ENCODE results near the gene IGFL2. TPM values are rescaled to one million over a fixed set of nuclear protein-coding genes. Genes with fewer than 3 reads are reported as not detected.
"Not testable (repeated sequence)": the region's sequence is repeated elsewhere in the genome, so short reads cannot be mapped to it uniquely, and the experiment has no call there.

IGFL2 gene
- total RNA-seq, 2 donors from 2014 or later = 2.5 TPM; not detected in 1

DNA sequence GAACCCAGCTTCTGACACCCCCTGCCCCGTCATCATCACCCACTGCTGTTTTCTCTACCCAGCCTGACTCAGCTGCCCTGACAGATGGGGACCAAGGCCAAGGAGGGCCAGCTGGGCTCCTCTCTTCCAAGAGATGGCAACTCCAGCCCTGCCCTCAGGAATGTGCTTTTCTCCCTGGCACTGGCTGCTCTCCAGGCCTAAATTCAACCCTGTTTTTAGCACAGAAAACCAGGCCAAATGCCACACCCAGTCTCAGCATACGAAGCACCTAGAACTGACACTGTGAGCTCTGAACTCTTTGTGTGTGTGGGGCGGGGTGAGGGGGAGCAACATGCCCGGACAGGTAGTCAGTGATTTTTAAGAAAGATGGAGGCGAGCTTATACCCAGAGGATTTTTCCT lies 58.1 kb downstream of the IGFL2 start:
- no peak for DNase-seq
- no peaks in the 10 kb centered on the region for H3K36me3 ChIP-seq
- no peak overlapping the region for H3K4me3 ChIP-seq
- no peak overlapping the region for H3K27ac ChIP-seq
- no peaks in the 10 kb centered on the region for H3K27me3 ChIP-seq
- TF ChIP-seq, protein P1, sequence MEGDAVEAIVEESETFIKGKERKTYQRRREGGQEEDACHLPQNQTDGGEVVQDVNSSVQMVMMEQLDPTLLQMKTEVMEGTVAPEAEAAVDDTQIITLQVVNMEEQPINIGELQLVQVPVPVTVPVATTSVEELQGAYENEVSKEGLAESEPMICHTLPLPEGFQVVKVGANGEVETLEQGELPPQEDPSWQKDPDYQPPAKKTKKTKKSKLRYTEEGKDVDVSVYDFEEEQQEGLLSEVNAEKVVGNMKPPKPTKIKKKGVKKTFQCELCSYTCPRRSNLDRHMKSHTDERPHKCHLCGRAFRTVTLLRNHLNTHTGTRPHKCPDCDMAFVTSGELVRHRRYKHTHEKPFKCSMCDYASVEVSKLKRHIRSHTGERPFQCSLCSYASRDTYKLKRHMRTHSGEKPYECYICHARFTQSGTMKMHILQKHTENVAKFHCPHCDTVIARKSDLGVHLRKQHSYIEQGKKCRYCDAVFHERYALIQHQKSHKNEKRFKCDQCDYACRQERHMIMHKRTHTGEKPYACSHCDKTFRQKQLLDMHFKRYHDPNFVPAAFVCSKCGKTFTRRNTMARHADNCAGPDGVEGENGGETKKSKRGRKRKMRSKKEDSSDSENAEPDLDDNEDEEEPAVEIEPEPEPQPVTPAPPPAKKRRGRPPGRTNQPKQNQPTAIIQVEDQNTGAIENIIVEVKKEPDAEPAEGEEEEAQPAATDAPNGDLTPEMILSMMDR (IDR thresholded peaks at IDR 0.05) = no peak
- intact Hi-C loops (cut with DNase I) = no loop called here
- H3K9me3 ChIP-seq = no peaks in the 10 kb centered on the region
- no peak overlapping the region for H3K9ac ChIP-seq (ENCODE audit: low read depth in 2 of 2, low read length in 2 of 2)
- H3K4me1 ChIP-seq = no peaks in the 10 kb centered on the region

DNA sequence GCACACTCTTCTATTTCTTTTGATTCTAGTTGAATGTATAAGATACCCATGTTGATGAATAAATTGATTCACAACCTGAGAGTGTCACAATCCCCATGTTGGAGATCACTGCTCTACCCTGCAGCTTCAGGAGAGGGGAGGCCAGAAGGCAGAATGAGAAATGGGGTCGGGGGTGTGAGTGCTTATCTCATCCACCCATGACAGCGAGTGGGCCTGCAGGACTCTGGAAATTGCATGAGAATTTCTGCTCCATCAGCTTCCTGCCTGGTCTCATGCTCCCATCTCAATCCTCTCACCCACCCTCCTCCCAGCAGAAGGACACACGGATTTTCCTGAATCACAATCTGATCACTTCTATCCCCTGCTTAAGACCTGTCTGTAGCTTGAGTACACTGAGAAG lies 58.6 kb downstream of the IGFL2 start:
- Histone ChIP-seq H3K9me3 (no peaks in the 10 kb centered on the region), H3K4me3 (no peak overlapping the region), H3K36me3 (no peaks in the 10 kb centered on the region), H3K27ac (no peak overlapping the region), H3K4me1 (no peaks in the 10 kb centered on the region), H3K9ac (ENCODE audit: low read depth in 2 of 2, low read length in 2 of 2) (no peak overlapping the region), H3K27me3 (no peaks in the 10 kb centered on the region)
- TF ChIP-seq, protein P1 (IDR thresholded peaks at IDR 0.05) = no peak
- DNase-seq = no peak
- intact Hi-C loops (cut with DNase I) = no loop called here

DNA sequence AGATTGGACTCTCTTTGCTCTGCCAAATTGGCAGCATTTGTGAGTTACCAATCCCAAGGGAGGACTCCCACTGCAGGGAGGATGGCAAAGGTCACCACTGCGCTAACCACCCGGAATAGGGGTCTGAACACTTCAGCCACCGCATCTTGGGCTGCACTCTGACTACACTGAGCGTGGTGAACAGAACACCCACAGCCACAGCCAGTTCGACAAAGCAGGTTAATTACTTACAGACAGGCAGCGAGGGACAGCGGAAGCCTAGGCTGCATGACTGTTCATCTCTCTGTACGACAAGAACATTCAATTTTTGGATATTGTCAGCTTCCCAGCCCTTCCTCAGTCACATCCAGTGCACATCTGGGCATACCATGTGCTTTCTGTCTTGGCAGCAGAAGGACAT lies 59.8 kb downstream of the IGFL2 start:
- H3K4me1 ChIP-seq; H3K36me3 ChIP-seq; H3K4me3 ChIP-seq; H3K27me3 ChIP-seq; intact Hi-C loops (cut with DNase I); H3K9ac ChIP-seq (ENCODE audit: low read depth in 2 of 2, low read length in 2 of 2); DNase-seq; H3K9me3 ChIP-seq; H3K27ac ChIP-seq: not testable (repeated sequence)

DNA sequence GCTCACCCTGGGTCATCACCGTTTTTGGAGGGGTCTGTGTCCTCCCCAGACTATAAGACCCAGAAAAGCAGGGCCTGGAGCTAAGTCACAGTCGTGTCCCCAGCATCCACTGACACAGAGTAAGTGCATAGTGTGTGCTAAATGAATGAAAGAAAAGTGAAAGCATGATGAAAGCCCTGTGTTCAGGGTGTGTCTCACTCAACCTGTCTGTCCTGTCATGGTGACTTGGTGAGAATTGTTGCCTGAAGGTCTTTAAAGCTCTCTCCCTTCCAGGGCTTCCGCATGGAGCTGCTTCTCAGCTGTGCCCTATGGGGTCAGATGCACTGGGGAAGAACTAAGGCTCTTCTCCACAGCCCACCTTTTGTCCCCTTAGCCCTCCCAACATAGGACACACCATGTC lies 61.0 kb downstream of the IGFL2 start:
- Histone ChIP-seq H3K4me1 (no peaks in the 10 kb centered on the region), H3K27me3 (no peaks in the 10 kb centered on the region), H3K4me3 (no peak overlapping the region), H3K9me3 (no peaks in the 10 kb centered on the region), H3K36me3 (no peaks in the 10 kb centered on the region), H3K9ac (ENCODE audit: low read depth in 2 of 2, low read length in 2 of 2) (no peak overlapping the region), H3K27ac (no peak overlapping the region)
- intact Hi-C loops (cut with DNase I) = no loop called here
- no peak for DNase-seq
- TF ChIP-seq, protein P1 (IDR thresholded peaks at IDR 0.05) = no peak

DNA sequence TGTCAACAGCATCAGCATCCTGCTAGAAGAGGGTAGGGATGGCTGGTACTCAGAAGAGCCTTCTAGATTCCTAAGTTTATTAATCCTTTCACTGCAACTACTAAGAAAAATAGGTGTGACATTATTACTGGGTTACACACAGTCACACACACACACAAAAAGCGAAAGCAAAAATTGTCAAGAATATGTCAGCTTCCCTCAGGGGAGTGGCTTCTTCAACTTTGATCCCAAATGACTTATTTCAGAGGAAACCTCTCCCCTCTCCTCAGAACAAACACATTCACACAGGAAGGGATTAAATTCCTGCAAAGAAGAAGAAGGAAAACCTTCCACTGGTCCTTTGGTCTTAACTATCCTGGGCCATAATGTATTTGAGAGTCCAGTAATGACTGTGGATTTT lies 61.4 kb downstream of the IGFL2 start:
- H3K27me3 ChIP-seq = no peaks in the 10 kb centered on the region
- DNase-seq = no peak
- no peak overlapping the region for H3K4me3 ChIP-seq
- H3K9me3 ChIP-seq = no peaks in the 10 kb centered on the region
- TF ChIP-seq, protein P1 (IDR thresholded peaks at IDR 0.05) = no peak
- intact Hi-C loops (cut with DNase I) = no loop called here
- no peak overlapping the region for H3K9ac ChIP-seq (ENCODE audit: low read depth in 2 of 2, low read length in 2 of 2)
- no peaks in the 10 kb centered on the region for H3K36me3 ChIP-seq
- H3K4me1 ChIP-seq = no peaks in the 10 kb centered on the region
- no peak overlapping the region for H3K27ac ChIP-seq

DNA sequence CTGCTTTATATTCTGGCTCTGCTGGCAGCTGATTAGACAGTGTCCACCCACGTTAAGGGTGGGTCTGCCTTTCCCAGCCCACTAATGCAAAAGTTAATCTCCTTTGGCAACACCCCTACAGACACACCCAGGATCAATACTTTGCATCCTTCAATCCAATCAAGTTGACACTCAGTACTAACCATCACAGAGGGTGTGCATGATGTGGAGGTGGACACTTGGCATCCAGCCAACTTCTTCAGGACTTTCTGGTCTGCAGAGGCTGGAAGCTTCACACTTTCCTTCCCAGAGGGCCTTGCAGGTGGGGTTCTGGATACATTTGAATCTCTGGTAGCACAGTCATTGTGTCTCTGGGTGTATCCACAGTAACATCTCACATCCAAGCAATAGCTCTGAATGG lies 62.6 kb downstream of the IGFL2 start:
- Histone ChIP-seq H3K36me3 (no peaks in the 10 kb centered on the region), H3K9me3 (no peaks in the 10 kb centered on the region), H3K27me3 (no peaks in the 10 kb centered on the region), H3K4me3 (no peak overlapping the region), H3K9ac (ENCODE audit: low read depth in 2 of 2, low read length in 2 of 2) (no peak overlapping the region), H3K27ac (no peak overlapping the region), H3K4me1 (no peaks in the 10 kb centered on the region)
- TF ChIP-seq, protein P1 (IDR thresholded peaks at IDR 0.05) = no peak
- DNase-seq = no peak
- intact Hi-C loops (cut with DNase I) = no loop called here

Other genes with a start within 250 kb of the IGFL2 start
- 1 to 10 TPM; 8.9 to 9.0 TPM for gene MYPOP, start 245.6 kb upstream of the IGFL2 start, total RNA-seq
- gene NANOS2, start 233.5 kb upstream of the IGFL2 start, total RNA-seq = not detected
- gene NOVA2, start 174.4 kb upstream of the IGFL2 start, total RNA-seq = 1 to 10 TPM in 1 of 2 donors, under 1 TPM in 1; 0.72 to 1.1 TPM
- gene CCDC61, start 152.8 kb upstream of the IGFL2 start, total RNA-seq = 10 to 100 TPM; 14.4 to 32.2 TPM
- not detected for gene PGLYRP1, start 125.2 kb upstream of the IGFL2 start, total RNA-seq
- gene IGFL4, start 107.2 kb upstream of the IGFL2 start, total RNA-seq = not detected
- gene IGFL3, start 23.6 kb upstream of the IGFL2 start, total RNA-seq = not detected
- gene IGFL1, start 81.5 kb downstream of the IGFL2 start, total RNA-seq = not detected
- gene HIF3A, start 148.8 kb downstream of the IGFL2 start, total RNA-seq = 1 to 10 TPM; 5.7 to 7.1 TPM
- 10 to 100 TPM; 46.0 to 87.5 TPM for gene PPP5C, start 198.8 kb downstream of the IGFL2 start, total RNA-seq